Measurements from ENCODE around the gene FGFRL1. TPM values are rescaled to one million over a fixed set of nuclear protein-coding genes. Genes with fewer than 3 reads are reported as not detected.

The FGFRL1 gene
- total RNA-seq, 1 experiment from 2014 or later, result 26.1 TPM

- no peak overlapping the region for H4K91ac ChIP-seq (ENCODE audit: insufficient read length, low read depth, low read length)
- H4K5ac ChIP-seq (ENCODE audit: insufficient read length, low read depth, low read length), result no peak overlapping the region
- H3K4me1 ChIP-seq (ENCODE audit: insufficient read depth, low read length), result no peaks in the 10 kb centered on the region; the same call in 1 of the 2 replicates
- H2AFZ ChIP-seq (ENCODE audit: low read length), result no peak overlapping the region
- H3K27me3 ChIP-seq (ENCODE audit: insufficient read depth, low read length), result no peaks in the 10 kb centered on the region; the same call in 1 of the 2 replicates
- H3K9me3 ChIP-seq (ENCODE audit: control insufficient read depth, low read depth, low read length), result no peaks in the 10 kb centered on the region
- no peaks in the 10 kb centered on the region for H3K79me1 ChIP-seq (ENCODE audit: insufficient read depth, low read depth, low read length, poor library complexity, severe bottlenecking)
- no peak overlapping the region for H2BK120ac ChIP-seq (ENCODE audit: low read depth, low read length, poor library complexity, severe bottlenecking)
- no peak overlapping the region for H2AK5ac ChIP-seq (ENCODE audit: insufficient read length, low read length)
- H2BK12ac ChIP-seq (ENCODE audit: insufficient read length, low read depth, low read length), result no peak overlapping the region
- Mint-ChIP-seq H3K9me3 (no peaks in the 10 kb centered on the region; a peak in 2 of 5 replicates), H3K36me3 (ENCODE audit: insufficient read depth in 1 of 3, low read depth in 3 of 3) (no peaks in the 10 kb centered on the region), H3K4me1 (peaks cover 6 to 22% of the 10 kb centered on the region in 2 experiments), H3K4me3 (no peak overlapping the region), H3K27ac (no peak overlapping the region), H3K27me3 (ENCODE audit: low read depth) (peaks cover 8% of the 10 kb centered on the region)
- H3K23ac ChIP-seq (ENCODE audit: insufficient read length, low read depth, low read length), result no peak overlapping the region
- H3K18ac ChIP-seq (ENCODE audit: insufficient read length, low read depth, low read length), result no peak overlapping the region
- H4K8ac ChIP-seq (replicated peaks; ENCODE audit: insufficient read length, low read depth, low read length), result no peak overlapping the region
- no peak overlapping the region for H3K4me2 ChIP-seq (ENCODE audit: insufficient read depth, insufficient read length, low read length)
- H2BK15ac ChIP-seq (ENCODE audit: low read depth, low read length), result no peak overlapping the region
- H3K79me2 ChIP-seq (ENCODE audit: insufficient read depth, low read length), result no peaks in the 10 kb centered on the region
- H3K14ac ChIP-seq (ENCODE audit: insufficient read depth, low read length), result no peak overlapping the region
- no peak overlapping the region for H3T11ph ChIP-seq (ENCODE audit: low read length)
- H4K20me1 ChIP-seq (ENCODE audit: control insufficient read depth, insufficient read depth, insufficient read length), result no peaks in the 10 kb centered on the region
- no peak overlapping the region for H2BK20ac ChIP-seq (ENCODE audit: low read depth, low read length, poor library complexity, severe bottlenecking)
- no CpG with 5 or more reads among the region's 20 CpGs for WGBS (ENCODE audit: extremely low coverage, insufficient read length, low lambda C conversion rate)
- H3K56ac ChIP-seq (ENCODE audit: insufficient read length, low read depth, low read length), result no peak overlapping the region
- H3K23me2 ChIP-seq (ENCODE audit: insufficient read length, low read depth, low read length, poor library complexity, severe bottlenecking), result peaks cover 4% of the 10 kb centered on the region
- H3K9ac ChIP-seq (ENCODE audit: extremely low read depth, insufficient read length, low read length), result no peak overlapping the region
- TF ChIP-seq CTCF (conservative IDR thresholded peaks at IDR 0.05), result no peak
- no peak for DNase-seq
- H3K27ac ChIP-seq (ENCODE audit: insufficient read length, low read depth, low read length), result no peak overlapping the region
- no peak overlapping the region for H3K4ac ChIP-seq (ENCODE audit: low read depth, low read length)
- no peak overlapping the region for H2BK5ac ChIP-seq (ENCODE audit: insufficient read length, low read length)
These were observed 28.3 kb downstream of the FGFRL1 start for GRCh38 chr4:1039493-1040343.

Measured in H9 (cell line).